CD4-positive, alpha-beta T cell treated with Interleukin-10 for 1 hour (primary cell): ENCODE results near the gene ULK1.

ENCODE experiments used
- DNase-seq: peaks from one replicate; pipeline ENCODE4 v3.0.0-alpha.2; 2020

ULK1 gene

DNA sequence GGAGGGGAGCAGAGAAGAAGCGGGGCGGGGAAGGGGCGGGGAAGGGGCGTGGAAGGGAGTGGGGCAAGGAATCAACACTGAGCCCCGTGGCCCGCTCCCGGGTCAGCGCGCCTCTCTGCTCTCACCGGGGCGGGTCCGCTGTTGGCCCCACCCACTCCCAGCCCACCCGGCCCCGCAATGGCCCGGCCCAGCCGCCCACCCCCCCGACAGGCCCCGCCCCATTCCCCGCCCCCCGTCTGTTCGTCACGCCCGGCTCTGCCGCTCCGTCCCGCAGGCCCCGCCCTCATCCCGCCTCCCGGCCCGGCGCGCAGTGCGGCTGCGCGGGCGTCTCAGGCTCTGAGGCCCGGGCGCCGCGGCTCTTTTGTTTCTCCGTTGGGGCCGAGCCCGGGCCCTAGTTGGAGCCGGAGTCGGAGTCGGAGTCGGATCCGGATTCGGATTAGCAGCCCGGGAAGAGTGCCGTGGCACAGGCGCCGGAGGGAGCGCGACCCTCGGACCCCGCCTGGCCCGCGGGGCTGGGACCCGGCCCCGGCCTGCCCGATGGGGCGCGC is at the start of gene ULK1:
ULK1 (plus strand) TSS at position 310 of the 548 bp plus-strand sequence. CDS start 380 bp downstream, outside the sequence.
- peak; percentile 92 for DNase-seq

DNA sequence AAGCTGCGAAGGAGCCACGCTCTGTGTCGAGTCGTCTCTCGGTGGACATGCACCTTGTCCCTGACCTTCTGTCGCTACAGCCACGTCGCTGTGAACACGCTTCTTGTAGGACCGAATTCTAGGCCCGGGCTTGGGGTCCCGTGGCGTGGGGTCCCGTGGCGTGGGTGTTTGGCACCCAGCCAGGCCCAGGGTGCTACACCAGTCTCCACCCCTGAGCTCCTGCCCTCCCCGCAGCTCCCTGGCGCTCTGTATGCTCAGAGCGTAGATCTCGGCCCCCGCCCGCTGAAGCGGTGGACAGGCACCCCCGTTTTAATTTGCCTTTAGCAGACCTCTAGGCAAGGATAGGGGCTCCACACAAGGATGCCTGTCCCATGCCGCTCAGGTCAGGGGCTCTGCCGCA is 49.8 kb upstream of the ULK1 start:
- DNase-seq, result no peak

GRCh38 chr12:131845121-131845520 is 49.3 kb upstream of the ULK1 start:
- DNase-seq, result no peak

- DNase-seq, result no peak
Observed at GRCh38 chr12:131847456-131847855, 47.0 kb upstream of the ULK1 start.

GRCh38 chr12:131848753-131849152 is 45.7 kb upstream of the ULK1 start:
- DNase-seq, result no peak

DNA sequence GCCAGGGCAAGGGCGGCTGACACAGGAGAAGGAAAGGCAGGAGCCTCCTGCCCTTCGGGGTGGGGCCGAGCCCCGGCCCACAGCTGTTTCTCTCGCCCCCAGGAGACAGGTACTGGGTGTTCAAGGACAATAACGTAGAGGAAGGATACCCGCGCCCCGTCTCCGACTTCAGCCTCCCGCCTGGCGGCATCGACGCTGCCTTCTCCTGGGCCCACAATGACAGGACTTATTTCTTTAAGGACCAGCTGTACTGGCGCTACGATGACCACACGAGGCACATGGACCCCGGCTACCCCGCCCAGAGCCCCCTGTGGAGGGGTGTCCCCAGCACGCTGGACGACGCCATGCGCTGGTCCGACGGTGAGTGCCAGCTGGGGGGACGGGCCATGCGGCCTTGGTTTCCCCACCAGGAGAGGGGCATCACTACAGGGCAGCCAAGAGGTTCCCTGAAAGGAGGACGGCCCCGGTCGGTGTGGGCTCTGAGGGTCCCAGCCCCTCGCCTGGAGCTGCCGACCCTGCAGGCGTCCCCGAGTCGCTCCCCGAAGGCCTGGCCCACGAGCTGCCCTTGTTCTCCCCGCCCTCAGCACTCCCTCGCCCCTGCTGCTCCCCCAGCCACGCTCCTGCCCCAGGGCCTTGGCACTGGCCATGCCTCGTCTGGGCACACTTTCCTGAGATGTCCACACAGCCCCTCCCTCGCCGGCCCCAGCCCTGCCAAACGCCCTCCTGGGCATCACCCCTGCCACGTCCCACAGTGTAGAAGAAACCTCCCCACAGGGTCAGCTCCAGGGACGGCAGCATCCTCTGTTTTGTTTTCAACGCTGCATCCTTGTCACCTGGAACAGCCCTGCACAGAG is 44.5 kb upstream of the ULK1 start:
- DNase-seq, result no peak

GRCh38 chr12:131850856-131851559 is 43.4 kb upstream of the ULK1 start:
- peak; percentile 41 for DNase-seq

GRCh38 chr12:131851741-131852550 is 42.5 kb upstream of the ULK1 start:
- no peak for DNase-seq

GRCh38 chr12:131852551-131853299 is 41.7 kb upstream of the ULK1 start:
- no peak for DNase-seq

- DNase-seq, result no peak
Observed at GRCh38 chr12:131853832-131854797, 40.3 kb upstream of the ULK1 start.

- DNase-seq, result no peak
Observed at GRCh38 chr12:131854861-131855476, 39.5 kb upstream of the ULK1 start.

DNA sequence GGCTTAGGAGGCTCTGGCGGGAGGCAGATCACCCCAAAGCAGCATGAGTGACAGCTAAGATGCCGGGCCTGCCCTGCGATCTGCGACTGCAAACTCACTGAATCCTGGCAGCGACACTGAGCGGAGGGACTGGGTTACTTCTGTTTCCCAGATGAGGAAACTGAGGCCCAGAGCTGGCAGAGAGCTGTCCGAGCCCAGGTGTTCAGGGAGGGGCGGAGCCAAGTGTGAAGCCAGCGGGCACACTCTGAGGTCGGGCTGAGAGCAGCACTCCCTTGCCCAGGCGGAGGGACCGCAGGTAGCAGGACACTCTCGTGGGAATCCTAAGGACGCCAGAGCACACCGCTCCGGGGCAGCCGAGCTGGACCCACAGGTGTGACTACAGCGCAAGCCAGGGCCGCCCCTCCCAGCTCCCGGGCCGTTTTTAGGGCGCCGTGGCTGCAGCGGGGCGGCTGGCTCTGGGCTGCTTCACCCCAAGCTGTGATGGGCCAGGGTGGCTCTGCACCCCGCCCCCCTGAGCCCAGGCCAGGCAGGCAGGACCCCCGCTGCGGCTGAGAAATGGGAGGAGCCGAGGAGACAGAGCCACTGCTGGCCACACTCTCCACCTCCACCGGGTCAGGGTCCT is 38.8 kb upstream of the ULK1 start:
- DNase-seq, result no peak

- no peak for DNase-seq
Observed at GRCh38 chr12:131856366-131857097, 37.9 kb upstream of the ULK1 start.

DNA sequence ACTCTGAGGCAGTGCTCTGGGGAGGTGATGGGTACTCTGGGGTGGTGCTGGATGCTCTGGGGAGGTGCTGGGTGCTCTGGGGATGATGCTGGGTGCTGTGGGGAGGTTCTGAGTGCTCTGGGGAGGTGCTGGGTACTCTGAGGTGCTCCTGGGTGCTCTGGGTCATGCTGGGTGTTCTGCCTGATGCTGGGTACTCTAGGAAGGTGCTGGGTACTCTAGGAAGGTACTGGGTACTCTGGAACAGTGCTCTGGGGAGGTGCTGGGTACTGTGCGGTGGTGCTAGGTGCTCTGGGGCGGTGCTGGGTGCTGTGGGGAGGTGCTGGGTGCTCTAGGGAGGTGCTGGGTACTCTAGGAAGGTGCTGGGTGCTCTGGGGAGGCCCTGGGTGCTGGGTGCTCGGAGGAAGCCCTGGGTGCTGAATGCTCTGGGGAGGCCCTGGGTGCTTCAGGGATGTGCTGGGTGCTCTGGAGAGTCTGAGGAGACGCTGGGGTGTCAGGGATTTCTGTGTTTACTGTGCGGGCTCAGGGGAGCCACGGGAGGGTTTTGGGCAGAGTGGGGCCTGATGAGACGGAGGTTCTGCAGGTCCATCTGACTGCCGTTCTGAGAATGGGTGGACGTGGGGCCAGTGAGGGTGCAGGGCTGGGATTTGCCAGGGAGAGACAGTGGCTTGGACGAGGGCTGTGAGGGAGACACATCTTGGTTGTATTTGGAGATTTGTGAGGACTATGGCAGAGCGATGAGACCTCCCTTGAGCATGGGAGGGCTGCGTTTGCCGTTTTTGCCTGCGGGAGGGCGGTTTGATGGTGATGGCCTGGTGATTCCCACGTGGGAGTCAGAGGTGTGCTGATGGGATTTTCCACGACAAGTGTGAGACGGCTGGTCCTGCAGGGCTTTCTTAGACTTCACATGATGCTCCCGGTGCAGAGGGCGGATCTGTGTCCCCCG is 36.2 kb upstream of the ULK1 start:
- no peak for DNase-seq

GRCh38 chr12:131860472-131861260 is 33.8 kb upstream of the ULK1 start:
- DNase-seq, result peak; percentile 23

DNA sequence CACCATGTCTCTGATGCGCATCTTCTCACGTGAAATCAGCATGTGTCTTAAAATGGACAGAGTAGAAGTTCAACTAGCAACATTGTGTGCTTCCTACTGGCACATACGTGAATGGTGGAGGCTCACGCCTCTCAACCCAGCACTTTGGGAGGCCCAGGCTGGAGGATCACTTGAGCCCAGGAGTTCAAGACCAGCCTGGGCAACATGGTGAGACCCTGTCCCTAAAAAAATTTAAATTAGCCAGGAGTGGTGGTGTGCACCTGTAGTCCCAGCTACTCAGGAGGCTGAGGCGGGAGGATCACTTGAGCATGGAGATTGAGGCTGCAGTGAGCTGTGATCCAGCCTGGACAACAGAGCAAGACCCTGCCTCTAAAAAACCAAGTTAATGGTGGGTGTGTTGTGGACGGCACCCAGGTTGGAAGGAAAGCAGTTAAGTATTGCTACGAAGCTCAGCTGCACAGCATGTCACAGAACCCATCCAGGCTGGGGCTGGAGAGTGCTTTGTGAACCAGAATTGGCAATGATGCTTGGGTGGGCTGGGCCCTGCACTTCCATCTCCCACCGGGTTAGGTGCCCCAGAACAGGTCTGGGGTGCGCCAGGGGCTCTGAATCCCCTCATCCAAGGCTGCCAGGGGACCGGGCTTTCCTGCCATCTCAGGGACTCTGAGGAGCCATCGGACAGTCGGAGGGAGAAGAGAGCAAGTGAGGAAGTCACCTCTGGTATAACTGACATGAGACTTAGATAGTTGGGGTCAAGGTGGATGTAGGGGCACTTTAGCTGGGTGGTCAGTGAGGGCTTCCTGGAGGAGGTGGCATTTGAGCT is 33.0 kb upstream of the ULK1 start:
- DNase-seq, result no peak
